HG03521 (cell line): ENCODE results near the gene POLD2.

Source experiments
- ATAC-seq: cut with Tn5 transposase; IDR thresholded peaks from one replicate; pipeline ENCODE4 v1.9.1; 2021; ENCODE audit warnings: mild to moderate bottlenecking, moderate library complexity; ENCODE audit not compliant: unreplicated experiment

Gene POLD2

DNA sequence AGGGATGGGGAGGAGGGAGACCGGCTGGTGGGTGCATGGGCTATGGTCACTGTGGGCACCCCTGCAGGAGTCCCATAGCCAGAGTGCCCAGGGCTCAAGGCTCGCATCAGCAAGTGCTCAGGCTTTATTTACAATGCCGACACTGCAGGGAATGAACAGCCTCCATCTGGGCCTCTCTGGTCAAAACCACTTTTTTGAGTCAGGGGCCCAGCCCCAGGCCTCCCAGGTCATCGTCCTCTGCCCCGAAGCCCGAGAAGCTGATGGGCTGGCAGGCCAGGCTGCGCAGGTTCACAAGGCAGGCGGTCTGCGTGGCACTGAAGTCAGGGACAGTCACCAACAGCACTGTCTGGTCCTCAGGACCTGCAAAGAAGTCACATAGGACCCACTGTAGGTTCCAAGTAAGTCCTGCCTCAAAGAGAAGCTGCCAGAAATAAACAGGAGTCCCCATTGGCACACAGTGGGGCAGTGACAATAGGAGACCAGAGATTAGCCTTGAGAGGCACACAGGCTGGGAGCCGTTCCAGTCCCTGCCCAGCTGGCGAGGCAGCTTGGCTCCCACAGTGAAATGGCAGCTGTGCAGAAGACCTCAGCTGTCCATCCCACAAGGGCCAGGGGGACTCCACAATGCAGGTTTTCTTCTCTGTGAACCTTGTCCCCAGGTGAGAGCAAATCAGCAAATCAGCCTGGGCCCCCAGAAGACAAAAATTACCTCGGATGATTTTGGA, 8.6 kb downstream of the POLD2 start:
- ATAC-seq = no peak

DNA sequence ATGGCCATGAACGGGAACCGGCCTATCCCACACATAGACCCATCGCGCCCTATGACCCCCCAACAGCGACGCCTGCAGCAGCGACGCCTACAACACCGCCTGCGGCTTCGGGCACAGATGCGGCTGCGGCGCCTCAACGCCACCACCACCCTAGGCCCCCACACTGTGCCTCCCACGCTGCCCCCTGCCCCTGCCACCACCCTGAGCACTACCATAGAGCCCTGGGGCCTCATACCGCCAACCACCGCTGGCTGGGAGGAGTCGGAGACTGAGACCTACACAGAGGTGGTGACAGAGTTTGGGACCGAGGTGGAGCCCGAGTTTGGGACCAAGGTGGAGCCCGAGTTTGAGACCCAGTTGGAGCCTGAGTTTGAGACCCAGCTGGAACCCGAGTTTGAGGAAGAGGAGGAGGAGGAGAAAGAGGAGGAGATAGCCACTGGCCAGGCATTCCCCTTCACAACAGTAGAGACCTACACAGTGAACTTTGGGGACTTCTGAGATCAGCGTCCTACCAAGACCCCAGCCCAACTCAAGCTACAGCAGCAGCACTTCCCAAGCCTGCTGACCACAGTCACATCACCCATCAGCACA, 9.5 kb downstream of the POLD2 start:
- ATAC-seq = no peak

DNA sequence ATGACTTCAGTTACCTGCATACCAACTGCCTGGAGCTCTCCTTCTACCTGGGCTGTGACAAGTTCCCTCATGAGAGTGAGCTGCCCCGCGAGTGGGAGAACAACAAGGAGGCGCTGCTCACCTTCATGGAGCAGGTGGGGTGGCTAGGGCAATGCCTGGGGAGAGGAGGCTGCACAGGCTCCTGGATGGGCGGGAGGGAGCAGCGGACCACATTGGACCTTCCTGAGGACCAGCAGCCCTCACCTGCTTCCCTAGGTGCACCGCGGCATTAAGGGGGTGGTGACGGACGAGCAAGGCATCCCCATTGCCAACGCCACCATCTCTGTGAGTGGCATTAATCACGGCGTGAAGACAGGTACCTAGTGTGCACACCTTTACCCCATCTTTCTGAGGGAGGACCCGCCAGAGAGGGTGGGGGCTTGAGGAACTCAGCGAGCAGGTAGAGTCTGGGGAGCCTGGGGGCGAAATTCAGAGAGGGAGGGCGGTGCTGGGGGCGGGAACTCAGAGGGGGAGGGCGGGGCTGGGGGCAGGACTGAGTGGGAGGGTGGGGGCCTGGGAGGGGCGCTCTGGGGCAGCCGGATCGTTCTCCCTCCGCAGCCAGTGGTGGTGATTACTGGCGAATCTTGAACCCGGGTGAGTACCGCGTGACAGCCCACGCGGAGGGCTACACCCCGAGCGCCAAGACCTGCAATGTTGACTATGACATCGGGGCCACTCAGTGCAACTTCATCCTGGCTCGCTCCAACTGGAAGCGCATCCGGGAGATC, 10.2 kb downstream of the POLD2 start:
- ATAC-seq = no peak

DNA sequence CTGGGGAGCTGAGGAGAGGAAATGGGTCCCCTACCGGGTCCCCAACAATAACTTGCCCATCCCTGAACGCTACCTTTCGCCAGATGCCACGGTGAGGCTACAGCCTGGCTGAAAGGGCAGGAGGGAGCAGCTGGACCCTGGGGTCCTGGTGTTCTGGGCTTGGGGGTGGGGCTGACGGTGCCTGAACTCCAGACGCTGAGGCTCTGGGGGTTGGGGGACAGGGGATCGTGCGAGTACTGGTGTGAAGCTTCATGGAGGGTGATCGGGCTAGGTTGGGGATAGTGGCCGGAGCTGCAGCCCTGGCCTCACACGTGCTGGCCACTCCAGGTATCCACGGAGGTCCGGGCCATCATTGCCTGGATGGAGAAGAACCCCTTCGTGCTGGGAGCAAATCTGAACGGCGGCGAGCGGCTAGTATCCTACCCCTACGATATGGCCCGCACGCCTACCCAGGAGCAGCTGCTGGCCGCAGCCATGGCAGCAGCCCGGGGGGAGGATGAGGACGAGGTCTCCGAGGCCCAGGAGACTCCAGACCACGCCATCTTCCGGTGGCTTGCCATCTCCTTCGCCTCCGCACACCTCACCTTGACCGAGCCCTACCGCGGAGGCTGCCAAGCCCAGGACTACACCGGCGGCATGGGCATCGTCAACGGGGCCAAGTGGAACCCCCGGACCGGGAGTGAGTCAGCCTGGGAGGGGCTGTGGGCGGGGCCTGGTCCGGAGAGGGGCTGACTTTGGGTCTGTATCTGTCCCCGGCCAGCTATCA, 10.9 kb downstream of the POLD2 start:
- ATAC-seq = no peak

DNA sequence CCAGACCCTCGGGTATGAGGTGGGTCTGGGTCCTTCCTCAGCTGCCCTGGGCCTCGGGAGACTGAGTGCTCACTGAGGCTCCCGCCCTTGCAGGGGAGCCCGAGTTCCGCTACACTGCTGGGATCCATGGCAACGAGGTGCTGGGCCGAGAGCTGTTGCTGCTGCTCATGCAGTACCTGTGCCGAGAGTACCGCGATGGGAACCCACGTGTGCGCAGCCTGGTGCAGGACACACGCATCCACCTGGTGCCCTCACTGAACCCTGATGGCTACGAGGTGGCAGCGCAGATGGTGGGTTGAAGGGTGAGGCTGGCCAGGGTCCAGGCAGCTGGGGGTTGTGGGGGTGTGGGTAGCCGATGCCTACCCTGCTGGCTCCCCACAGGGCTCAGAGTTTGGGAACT, 11.6 kb downstream of the POLD2 start:
- ATAC-seq = no peak

DNA sequence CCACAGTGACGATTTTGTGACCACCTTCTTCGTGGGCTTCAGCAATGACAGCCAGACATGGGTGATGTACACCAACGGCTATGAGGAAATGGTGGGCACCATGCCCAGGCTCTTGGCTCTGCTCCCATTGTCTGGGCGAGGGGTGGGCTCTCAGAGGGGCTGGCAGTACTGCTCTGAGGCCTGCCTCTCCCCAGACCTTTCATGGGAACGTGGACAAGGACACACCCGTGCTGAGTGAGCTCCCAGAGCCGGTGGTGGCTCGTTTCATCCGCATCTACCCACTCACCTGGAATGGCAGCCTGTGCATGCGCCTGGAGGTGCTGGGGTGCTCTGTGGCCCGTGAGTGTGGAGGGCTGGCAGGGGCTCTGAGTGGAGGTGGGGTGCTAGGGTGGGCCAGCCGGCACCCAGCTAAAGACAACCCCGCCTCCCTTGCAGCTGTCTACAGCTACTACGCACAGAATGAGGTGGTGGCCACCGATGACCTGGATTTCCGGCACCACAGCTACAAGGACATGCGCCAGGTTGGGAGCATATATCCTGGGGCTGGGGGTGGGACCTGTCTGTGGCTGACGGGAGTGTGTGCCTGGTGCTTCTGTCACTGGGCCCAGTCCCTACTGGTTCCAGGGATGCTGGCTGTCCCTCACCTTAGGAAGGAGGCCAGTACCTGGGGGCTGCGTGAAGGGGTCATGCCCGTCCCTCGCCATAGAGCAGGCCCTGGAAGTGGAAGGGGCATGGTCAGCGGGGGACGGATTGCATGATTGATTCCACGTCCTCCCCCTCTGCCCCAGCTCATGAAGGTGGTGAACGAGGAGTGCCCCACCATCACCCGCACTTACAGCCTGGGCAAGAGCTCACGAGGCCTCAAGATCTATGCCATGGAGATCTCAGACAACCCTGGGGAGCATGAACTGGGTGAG, 12.4 kb downstream of the POLD2 start:
- ATAC-seq = no peak

DNA sequence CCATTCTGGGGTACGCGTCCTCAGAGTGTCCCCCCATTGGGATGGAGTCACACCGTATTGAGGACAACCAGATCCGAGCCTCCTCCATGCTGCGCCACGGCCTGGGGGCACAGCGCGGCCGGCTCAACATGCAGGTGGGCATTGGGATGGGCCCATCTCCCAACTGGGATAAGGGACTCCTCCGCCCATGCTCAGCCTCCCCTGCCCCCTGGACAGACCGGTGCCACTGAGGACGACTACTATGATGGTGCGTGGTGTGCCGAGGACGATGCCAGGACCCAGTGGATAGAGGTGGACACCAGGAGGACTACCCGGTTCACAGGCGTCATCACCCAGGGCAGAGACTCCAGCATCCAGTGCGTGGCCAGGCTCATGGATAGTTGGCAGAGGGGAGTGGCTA, 13.4 kb downstream of the POLD2 start:
- ATAC-seq = no peak

DNA sequence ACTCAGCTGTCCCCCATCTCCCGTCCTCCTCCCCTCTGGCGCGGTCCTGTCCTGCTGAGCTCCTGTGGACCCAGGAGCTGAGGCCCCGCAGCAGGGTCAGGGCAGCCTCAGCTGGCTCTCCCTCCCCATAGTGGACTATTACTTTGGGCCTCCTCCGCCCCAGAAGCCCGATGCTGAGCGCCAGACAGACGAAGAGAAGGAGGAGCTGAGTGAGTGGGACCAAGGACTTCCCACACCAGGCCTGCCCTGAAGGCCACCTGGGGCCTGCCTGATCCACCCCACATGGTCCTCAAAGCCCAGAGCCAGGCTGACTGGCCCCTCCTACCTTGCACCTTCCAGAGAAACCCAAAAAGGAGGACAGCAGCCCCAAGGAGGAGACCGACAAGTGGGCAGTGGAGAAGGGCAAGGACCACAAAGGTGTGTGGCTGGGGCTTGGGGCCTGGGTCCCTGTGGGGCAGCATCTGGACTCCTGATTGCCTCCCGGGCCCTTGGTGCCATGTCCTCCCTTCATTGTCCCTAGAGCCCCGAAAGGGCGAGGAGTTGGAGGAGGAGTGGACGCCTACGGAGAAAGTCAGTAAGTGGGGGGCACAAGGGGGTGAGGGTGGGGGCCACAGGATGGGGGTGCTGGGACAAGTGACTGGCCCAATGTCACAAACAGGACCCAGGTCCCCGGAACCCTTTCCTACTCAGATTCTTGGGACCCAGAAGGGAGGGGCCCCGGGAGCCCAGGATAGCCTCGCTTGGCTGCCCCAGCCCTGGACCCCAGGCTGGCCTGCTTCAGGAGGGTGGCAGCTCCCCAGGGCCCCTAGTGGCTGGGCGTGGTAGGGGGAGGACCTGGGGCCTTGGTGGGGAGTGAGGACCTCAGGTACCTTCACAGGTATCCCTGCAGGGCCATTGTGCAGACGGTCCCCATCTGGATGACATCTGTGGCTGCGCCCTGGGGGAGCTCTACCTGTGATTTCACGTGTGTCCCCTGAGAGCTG, 14.3 kb downstream of the POLD2 start:
- ATAC-seq = no peak

DNA sequence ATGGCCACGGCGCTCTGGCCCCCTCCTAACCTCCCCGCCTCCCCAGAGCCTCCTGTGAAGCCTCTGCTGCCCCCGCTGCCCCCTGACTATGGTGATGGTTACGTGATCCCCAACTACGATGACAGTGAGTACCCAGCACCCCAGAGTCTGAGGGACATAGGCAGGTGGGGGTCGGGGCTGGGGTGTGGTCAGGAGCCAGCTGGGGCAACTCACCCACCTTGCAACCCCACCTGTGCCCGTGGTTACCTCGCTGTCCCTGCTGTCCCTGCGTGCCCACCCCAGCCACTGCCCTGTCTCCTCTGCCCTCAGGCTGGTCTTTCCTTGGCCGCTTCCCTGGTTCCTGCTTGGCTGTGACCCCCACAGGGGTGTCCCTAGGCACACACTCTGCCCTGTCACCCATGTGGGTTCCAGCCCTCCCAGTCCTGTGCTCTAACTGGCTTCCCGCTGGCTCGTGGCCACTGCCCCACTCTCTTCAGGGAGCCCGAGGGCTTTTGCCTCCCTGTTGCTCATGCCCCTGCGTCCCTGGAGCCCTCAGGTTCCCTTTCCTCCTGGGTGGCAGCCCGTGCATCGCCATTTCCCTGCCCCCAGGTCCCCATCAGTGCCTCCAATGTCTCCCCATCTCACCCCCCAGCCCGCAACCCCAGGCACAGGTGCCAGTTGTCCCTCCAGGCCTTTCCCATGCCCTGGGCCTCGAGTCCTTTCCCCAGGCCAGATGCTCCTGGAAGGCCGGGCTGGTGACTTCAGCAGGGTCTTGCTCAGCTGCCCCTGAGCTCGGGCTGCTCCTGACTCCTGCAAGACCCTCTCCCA, 15.2 kb downstream of the POLD2 start:
- no peak for ATAC-seq

DNA sequence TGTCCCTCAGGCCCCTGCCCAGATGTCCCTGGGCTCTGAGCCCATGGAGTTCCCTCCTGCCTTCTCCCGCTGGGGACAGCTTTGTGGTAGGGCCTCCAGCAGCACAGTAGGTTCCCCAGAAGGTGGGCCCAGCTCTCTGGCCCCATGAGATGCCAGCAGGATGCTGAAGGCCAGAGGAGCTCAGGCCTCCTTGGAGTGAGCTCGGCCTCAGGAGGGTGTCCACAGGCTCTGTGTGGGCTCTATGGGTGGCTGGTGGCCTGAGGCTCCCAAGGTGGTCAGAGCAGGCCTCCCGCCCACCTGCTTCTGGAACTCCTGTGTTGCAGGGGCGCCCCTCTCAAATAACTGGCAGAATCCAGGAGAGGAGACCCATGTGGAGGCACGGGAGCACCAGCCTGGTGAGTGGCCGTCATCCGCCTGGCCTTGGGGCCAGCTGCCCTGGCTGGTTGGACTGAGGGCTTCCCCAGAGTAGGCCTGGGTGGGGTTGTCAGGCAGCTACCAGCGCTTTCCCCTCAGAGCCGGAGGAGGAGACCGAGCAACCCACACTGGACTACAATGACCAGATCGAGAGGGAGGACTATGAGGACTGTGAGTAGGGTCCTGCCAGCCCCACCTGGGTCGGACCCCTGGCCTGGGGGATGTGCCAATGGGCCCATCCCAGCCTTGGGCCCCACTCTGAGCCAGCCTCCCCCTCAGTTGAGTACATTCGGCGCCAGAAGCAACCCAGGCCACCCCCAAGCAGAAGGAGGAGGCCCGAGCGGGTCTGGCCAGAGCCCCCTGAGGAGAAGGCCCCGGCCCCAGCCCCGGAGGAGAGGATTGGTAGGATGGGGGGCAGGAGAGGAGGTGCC, 16.0 kb downstream of the POLD2 start:
- no peak for ATAC-seq

DNA sequence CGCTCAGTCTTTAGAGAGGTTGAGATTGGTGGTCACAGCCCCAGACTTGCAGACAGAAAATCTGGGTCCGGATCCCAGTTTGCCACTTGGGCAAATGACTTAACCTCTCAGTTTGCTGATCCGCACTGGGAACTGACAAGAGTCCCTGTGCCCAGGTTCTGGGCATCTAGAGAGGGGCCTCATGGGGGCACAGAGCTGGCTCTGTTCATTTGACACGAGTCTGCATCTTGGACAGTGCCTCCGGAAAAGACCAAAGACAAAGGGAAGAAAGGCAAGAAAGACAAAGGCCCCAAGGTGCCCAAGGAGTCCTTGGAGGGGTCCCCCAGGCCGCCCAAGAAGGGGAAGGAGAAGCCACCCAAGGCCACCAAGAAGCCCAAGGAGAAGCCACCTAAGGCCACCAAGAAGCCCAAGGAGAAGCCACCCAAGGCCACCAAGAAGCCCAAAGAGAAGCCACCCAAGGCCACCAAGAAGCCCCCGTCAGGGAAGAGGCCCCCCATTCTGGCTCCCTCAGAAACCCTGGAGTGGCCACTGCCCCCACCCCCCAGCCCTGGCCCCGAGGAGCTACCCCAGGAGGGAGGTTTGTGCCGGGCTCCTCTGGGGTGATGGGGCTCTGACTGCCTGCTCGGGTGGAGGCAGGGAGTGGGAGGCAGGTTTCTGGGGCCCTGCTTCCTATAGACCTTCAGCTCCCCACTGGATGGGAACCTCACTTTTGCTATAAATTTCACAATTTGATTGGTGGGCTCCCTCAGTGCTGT, 16.9 kb downstream of the POLD2 start:
- ATAC-seq = no peak

DNA sequence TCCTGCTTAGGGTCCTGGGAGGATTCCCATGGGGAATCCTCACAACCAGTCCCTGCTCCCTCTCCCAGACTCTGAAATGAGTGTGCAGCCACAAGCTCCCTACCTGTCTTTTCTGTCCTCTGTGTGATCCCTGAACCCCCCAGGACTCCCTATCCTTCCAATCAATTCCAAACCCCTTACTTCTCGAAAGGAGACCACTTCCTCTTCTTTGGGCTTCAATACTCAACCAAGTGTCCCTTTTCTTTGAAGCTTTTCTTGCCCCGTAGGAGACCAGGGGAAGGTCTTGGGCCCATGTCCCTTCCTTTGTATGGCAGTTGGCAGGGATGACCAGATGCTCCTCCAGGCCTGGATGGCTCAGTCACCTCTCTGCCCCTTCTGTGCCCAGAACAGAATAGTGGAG, 17.5 kb downstream of the POLD2 start:
- no peak for ATAC-seq

DNA sequence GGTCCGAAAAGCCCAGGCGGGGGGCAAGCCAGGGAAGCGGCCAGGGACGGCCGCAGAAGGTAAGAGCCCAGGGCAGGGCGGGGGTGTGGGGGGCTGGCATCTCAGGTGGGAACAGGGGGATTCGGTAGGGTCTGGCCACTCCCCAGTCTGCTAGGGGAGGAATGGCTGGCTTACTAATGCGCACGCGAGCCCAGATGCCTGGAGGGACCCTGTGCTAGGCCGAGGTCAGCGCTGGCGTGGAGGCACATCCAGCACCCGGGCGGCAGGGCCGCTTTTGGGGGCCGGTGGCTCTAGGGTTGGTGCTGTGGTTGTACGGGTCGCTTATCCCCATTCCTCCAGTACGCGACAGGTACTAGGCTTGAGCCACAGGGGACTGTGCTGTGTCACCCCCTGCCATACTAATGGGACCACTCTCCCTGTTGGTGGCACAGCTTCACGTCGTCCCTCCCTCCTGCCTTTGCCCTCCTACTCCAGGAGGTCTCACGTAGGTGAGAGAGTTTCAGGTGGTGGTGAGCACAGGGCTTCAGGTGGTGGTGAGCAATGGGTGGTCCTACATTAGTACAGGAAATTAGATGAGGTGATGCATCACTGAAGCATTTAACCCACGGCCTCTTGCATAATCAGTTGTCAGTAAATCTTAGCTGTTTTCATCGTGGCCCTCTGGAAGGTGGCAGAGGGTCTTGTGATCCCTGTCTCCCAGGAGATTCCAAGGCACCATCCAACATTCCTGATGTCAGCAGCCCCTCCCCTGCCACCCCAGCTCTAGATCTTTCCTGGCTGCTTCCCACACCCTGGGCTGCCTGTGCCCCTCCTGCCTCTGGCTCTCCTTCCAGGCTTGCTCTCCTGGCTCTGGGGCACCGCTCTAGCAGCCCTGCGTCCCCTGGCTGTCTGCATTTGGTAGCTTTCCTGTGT, 18.2 kb downstream of the POLD2 start:
- ATAC-seq = no peak

DNA sequence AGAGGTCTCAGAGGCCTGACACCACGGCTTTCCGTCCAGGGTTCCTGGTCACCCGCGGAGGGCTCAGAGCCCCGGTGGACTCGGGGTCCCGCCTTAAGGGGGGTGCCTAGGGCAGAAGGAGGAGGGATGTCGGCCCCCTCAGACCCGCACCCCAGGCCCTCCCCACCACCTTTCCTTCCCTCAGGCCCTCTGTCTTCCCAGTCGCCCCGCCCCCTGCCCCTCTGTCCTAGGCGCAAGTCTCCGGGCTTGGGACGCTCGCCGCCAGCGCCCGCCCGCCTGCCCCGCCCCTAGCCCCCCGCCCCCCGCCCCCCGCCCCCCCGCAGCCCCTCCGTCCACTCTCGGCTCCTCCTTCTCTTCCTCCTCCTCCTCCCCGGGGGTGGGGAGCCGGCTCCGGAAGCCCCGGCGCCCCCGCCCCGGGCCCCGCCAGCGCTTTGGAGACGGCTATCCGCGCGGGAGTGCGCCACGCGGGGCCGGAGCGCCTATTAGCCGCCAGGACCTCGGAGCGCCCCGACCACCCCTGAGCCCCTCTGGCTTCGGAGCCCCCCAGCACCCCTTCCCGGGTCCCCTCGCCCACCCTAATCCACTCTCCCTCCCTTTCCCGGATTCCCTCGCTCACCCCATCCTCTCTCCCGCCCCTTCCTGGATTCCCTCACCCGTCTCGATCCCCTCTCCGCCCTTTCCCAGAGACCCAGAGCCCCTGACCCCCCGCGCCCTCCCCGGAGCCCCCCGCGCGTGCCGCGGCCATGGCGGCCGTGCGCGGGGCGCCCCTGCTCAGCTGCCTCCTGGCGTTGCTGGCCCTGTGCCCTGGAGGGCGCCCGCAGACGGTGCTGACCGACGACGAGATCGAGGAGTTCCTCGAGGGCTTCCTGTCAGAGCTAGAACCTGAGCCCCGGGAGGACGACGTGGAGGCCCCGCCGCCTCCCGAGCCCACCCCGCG, 19.2 kb downstream of the POLD2 start, which contains the start of gene AEBP1:
Gene AEBP1 (plus strand): TSS at position 423 of the 937 bp plus-strand sequence. CDS start 321 bp downstream, at position 744.
- ATAC-seq = no peak

DNA sequence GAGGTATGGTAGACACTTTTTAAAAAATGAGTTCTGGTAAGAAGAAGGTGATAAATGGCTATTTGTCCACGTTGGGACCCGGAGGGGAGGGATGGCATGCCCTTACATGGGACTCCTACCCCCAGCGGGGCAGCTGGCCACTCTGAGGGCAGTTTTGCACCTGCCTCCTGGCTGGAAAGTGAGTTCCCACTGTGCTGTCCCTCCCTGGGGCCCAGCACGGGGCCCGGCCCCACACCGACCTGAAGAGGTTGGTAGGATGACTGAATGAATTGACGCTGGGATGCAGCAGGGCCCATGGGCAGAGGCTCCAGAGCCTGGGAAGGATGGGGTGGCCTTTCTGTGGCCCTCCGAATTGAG, 19.8 kb downstream of the POLD2 start:
- no peak for ATAC-seq
